Upper lobe of right lung (tissue), 1 donor: ENCODE data around the gene EDAR. TPM values are rescaled to one million over a fixed set of nuclear protein-coding genes. Genes with fewer than 3 reads are reported as not detected.

Source experiments
- ATAC-seq: fragments of 200-7000 bp; cut with Tn5 transposase; one replicate; pipeline ENCODE4 v1.9.1; 2020; ENCODE audit warnings: mild to moderate bottlenecking, moderate library complexity
- DNase-seq: peaks from one replicate; pipeline ENCODE4 v3.0.0-alpha.2; 2020
- H3K27ac ChIP-seq: fragments of 200-600 bp; one replicate; pipeline ENCODE4 v1.8.0; 2022
- H3K27me3 ChIP-seq: fragments of 200-600 bp; one replicate; pipeline ENCODE4 v1.8.0; 2022; ENCODE audit warnings: mild to moderate bottlenecking
- H3K36me3 ChIP-seq: fragments of 200-600 bp; one replicate; pipeline ENCODE4 v1.8.0; 2022
- H3K4me1 ChIP-seq: fragments of 200-600 bp; one replicate; pipeline ENCODE4 v1.8.0; 2022
- H3K4me3 ChIP-seq: fragments of 200-600 bp; one replicate; pipeline ENCODE4 v1.8.0; 2022; ENCODE audit warnings: mild to moderate bottlenecking
- H3K9me3 ChIP-seq: fragments of 200-600 bp; one replicate; pipeline ENCODE4 v1.8.0; 2022
- intact Hi-C: fragments of 100-400 bp; cut with DNase I; formaldehyde crosslinking; loops from one replicate; pipeline ENCODE4 v1.11.0; 2022
- total RNA-seq: library from RNA; stranded (reverse); fragmentation: NEBNext Ultra II Directional; extraction: Animal tissue kit (Norgen Biotek cat#: 25700); gene quantifications from one replicate; pipeline ENCODE4 v1.2.1, GENCODE V29; 2021
- TF ChIP-seq, protein P1 (sequence below): fragments of 200-600 bp; IDR thresholded peaks from one replicate; pipeline ENCODE4 v1.8.0; 2022; ENCODE audit warnings: antibody characterized with exemption
- donor health status: DM: no; HTN: yes; CAD: no; lungs with severe emphysema.

The EDAR gene
- total RNA-seq, 1 donor from 2014 or later, result 0.20 TPM

DNA sequence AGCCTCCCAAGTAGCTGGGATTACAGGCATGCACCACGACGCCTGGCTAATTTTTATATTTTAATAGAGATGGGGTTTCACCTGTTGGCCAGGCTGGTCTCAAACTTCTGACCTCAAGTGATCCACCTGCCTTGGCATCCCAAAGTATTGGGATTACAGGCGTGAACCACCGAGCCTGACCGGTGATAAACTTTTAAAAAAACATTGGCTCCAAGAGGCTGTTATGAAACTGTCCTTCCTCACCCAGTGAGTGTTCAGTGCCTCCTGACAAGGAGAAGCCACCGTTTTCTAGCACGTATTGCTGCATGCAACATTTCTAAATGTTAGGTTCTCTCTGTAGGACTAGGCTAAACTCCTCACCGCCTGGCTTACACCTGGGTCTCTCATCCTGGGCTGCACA is 63.3 kb downstream of the EDAR start:
- intact Hi-C loops, result no loop called here
- TF ChIP-seq, protein P1, sequence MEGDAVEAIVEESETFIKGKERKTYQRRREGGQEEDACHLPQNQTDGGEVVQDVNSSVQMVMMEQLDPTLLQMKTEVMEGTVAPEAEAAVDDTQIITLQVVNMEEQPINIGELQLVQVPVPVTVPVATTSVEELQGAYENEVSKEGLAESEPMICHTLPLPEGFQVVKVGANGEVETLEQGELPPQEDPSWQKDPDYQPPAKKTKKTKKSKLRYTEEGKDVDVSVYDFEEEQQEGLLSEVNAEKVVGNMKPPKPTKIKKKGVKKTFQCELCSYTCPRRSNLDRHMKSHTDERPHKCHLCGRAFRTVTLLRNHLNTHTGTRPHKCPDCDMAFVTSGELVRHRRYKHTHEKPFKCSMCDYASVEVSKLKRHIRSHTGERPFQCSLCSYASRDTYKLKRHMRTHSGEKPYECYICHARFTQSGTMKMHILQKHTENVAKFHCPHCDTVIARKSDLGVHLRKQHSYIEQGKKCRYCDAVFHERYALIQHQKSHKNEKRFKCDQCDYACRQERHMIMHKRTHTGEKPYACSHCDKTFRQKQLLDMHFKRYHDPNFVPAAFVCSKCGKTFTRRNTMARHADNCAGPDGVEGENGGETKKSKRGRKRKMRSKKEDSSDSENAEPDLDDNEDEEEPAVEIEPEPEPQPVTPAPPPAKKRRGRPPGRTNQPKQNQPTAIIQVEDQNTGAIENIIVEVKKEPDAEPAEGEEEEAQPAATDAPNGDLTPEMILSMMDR, result no peak
- DNase-seq, result no peak
- no peaks in the 10 kb centered on the region for H3K9me3 ChIP-seq
- ATAC-seq, result no peak
- H3K27me3 ChIP-seq, result no peaks in the 10 kb centered on the region
- no peaks in the 10 kb centered on the region for H3K4me1 ChIP-seq
- H3K27ac ChIP-seq, result no peak overlapping the region
- H3K36me3 ChIP-seq, result no peaks in the 10 kb centered on the region
- no peak overlapping the region for H3K4me3 ChIP-seq

DNA sequence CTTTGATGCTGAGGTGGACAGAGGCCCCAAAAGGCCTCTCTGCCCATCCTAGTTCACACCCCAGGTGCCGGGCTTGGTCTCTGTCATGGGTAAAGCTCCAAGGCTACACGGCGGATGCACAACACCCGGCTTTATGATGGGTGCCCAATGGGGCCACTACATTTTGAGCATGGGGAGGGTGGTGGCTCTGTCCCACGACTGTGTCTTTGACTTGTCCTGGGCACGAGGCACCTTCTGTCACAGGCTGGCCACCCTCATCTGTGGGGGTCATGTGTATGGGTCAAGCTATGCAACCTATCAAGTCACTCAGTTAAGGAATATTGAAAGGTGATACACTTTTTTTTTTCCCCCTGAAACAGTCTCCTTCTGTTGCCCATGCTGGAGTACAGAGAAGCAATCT is 63.7 kb downstream of the EDAR start:
- H3K9me3 ChIP-seq, result no peaks in the 10 kb centered on the region
- H3K27ac ChIP-seq, result no peak overlapping the region
- intact Hi-C loops, result no loop called here
- TF ChIP-seq, protein P1, result no peak
- no peaks in the 10 kb centered on the region for H3K36me3 ChIP-seq
- no peak for ATAC-seq
- H3K4me3 ChIP-seq, result no peak overlapping the region
- no peaks in the 10 kb centered on the region for H3K4me1 ChIP-seq
- DNase-seq, result no peak
- H3K27me3 ChIP-seq, result no peaks in the 10 kb centered on the region

DNA sequence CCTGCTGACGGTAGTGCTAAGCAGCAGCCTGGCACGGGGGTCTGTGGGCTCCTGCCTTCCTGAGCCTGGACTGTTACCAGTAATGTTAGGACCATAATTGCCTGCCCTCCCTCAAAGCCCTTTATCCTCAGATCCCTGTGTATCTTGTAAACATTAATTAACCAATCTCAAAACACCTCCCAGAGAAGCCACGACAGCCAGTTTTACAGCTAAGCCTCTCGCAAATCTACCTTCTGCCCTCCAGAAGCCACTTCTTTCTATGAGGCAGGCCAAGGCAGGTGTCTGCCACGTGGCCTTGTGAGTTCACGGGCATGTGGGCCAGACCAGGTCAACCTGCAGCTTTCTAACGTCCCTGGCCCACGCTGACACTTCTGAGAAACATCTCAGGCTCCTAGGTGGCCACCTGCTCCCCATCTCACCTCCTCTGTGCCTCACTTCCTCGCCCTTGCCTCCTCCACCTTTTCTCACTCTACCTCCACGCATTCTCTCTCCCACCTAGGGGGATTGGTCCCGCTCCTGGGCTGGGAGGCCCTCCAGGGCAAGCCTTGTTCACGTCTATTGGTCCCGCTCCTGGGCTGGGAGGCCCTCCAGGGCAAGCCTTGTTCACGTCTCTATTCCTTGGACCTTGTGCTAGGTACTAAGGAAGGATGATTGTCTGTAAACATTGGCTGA is 64.3 kb downstream of the EDAR start:
- H3K36me3 ChIP-seq, result no peaks in the 10 kb centered on the region
- intact Hi-C loops, result no loop called here
- ATAC-seq, result no peak
- H3K4me1 ChIP-seq, result no peaks in the 10 kb centered on the region
- no peak for DNase-seq
- TF ChIP-seq, protein P1, result no peak
- no peak overlapping the region for H3K4me3 ChIP-seq
- H3K27ac ChIP-seq, result no peak overlapping the region
- no peaks in the 10 kb centered on the region for H3K27me3 ChIP-seq
- H3K9me3 ChIP-seq, result no peaks in the 10 kb centered on the region

DNA sequence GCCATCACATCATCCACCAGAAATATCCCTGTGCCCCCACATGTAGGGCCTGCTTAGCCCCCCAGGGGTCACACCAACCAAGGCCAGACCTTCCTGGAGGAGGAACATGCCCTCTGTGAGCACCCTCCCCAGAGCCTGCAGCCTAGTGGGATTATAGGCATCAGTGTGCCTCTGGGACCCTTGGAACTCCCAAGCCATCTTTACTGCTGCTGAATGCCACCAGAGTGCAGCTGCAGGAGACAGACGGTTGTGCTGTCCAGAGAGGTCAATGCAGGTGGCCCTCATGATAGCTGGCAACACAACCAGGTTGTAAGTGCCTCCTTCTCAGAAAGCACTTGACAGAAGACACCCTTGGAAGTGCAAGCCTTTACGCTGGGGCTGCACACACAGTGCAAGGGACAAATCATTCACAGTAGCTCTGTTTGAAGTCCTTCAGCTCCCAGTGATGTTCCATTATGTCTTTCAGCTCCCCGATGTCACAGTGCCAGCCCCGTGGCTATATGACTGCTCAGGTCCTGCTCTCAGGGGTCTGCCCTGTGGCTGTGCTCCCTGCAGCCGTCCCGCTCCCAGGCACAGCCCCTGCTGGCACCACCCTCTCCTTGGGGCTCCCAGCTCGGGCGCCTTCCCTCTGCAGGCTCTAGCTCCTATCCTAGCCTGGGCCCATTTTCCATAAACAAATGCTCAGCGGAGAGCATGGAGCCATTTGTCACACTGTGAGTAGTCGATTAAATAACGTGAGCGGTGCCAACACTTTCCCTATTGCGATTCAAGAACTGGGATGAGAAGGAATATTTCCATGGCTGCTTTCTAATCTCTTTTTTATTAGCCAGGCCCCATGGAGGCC is 65.1 kb downstream of the EDAR start:
- no peaks in the 10 kb centered on the region for H3K36me3 ChIP-seq
- TF ChIP-seq, protein P1, result no peak
- no peaks in the 10 kb centered on the region for H3K9me3 ChIP-seq
- no peak overlapping the region for H3K27ac ChIP-seq
- peak; percentile 40 for DNase-seq
- H3K27me3 ChIP-seq, result no peaks in the 10 kb centered on the region
- ATAC-seq, result no peak
- no peaks in the 10 kb centered on the region for H3K4me1 ChIP-seq
- intact Hi-C loops, result no loop called here
- no peak overlapping the region for H3K4me3 ChIP-seq

DNA sequence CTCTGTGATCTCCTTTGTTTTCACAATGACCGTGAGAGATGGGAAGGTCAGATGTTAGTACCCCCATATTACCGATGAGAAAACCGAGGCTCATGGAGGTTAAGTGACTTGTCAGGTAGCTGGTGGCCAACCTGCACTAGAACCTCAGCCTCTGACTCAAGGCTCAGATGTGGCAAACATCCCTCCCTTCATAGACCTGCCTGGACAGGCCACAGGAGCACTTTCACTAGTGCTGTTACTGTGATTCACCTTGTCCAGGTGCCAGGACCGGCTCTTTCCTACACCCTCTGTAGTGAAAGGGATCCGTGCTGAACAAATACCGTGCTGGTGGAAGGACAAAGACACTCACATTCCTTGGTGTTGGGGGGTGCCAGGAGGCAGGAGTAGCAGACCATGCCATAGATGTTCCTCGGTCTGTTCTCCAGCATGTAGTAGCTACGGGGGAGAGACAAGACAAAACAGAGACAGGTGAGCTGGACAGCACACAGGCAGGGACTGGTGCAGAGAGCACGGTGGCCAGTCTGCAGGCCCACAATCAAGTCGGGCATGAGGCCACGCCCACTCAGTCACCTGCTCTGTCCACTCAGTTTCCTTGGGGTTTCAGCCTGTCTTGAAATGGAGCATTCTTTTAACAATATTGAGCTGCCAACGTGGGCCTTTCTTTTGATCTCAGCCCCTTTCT is 65.9 kb downstream of the EDAR start:
- no peaks in the 10 kb centered on the region for H3K27me3 ChIP-seq
- TF ChIP-seq, protein P1, result no peak
- no peak overlapping the region for H3K4me3 ChIP-seq
- peak; percentile 57 for DNase-seq
- no peak overlapping the region for H3K27ac ChIP-seq
- peak; percentile 19 for ATAC-seq
- intact Hi-C loops, result no loop called here
- H3K9me3 ChIP-seq, result no peaks in the 10 kb centered on the region
- no peaks in the 10 kb centered on the region for H3K4me1 ChIP-seq
- no peaks in the 10 kb centered on the region for H3K36me3 ChIP-seq
